ENCODE results near the gene FAM24B.

Gene FAM24B

GRCh38 chr10:122855745-122856144, 23.6 kb downstream of the FAM24B start:
- in situ Hi-C loops (cut with HindIII; ENCODE audit: low sequenced_read_pairs): no loop called here
- no peak overlapping the region for H3K4me3 ChIP-seq (ENCODE audit: low read depth, low read length)
- no peak for DNase-seq (ENCODE audit: low read depth, low spot score)
- no peak for TF ChIP-seq CTCF (IDR thresholded peaks at IDR 0.05; ENCODE audit: low read depth, low read length)

GRCh38 chr10:122854648-122855047, 24.7 kb downstream of the FAM24B start:
- DNase-seq (ENCODE audit: low read depth, low spot score): peak; percentile 69
- in situ Hi-C loops (cut with HindIII; ENCODE audit: low sequenced_read_pairs): no loop called here
- TF ChIP-seq CTCF (IDR thresholded peaks at IDR 0.05; ENCODE audit: low read depth, low read length): no peak
- H3K4me3 ChIP-seq (ENCODE audit: low read depth, low read length): no peak overlapping the region

GRCh38 chr10:122853665-122854313, 25.6 kb downstream of the FAM24B start:
- H3K4me3 ChIP-seq (ENCODE audit: low read depth, low read length): no peak overlapping the region
- no peak for TF ChIP-seq CTCF (IDR thresholded peaks at IDR 0.05; ENCODE audit: low read depth, low read length)
- in situ Hi-C loops (cut with HindIII; ENCODE audit: low sequenced_read_pairs): no loop called here
- peak; percentile 40 for DNase-seq (ENCODE audit: low read depth, low spot score)

- DNase-seq (ENCODE audit: low read depth, low spot score): peak; percentile 54
- TF ChIP-seq CTCF (IDR thresholded peaks at IDR 0.05; ENCODE audit: low read depth, low read length): no peak
- in situ Hi-C loops (cut with HindIII; ENCODE audit: low sequenced_read_pairs): no loop called here
- no peak overlapping the region for H3K4me3 ChIP-seq (ENCODE audit: low read depth, low read length)
Measured at GRCh38 chr10:122852261-122852660, 27.1 kb downstream of the FAM24B start.

- H3K4me3 ChIP-seq (ENCODE audit: low read depth, low read length): no peak overlapping the region
- in situ Hi-C loops (cut with HindIII; ENCODE audit: low sequenced_read_pairs): no loop called here
- TF ChIP-seq CTCF (IDR thresholded peaks at IDR 0.05; ENCODE audit: low read depth, low read length): no peak
- DNase-seq (ENCODE audit: low read depth, low spot score): peak; percentile 76
Measured at GRCh38 chr10:122850705-122851640, 28.4 kb downstream of the FAM24B start.

GRCh38 chr10:122849900-122850605, 29.3 kb downstream of the FAM24B start:
- TF ChIP-seq CTCF (IDR thresholded peaks at IDR 0.05; ENCODE audit: low read depth, low read length): no peak
- in situ Hi-C loops (cut with HindIII; ENCODE audit: low sequenced_read_pairs): no loop called here
- peak; percentile 24 for DNase-seq (ENCODE audit: low read depth, low spot score)
- H3K4me3 ChIP-seq (ENCODE audit: low read depth, low read length): no peak overlapping the region
